Measurements from ENCODE around the gene ADCY9.

GRCh38 chr16:3946604-3947180 lies 169.6 kb downstream of the ADCY9 start:
- TF ChIP-seq, protein P1, sequence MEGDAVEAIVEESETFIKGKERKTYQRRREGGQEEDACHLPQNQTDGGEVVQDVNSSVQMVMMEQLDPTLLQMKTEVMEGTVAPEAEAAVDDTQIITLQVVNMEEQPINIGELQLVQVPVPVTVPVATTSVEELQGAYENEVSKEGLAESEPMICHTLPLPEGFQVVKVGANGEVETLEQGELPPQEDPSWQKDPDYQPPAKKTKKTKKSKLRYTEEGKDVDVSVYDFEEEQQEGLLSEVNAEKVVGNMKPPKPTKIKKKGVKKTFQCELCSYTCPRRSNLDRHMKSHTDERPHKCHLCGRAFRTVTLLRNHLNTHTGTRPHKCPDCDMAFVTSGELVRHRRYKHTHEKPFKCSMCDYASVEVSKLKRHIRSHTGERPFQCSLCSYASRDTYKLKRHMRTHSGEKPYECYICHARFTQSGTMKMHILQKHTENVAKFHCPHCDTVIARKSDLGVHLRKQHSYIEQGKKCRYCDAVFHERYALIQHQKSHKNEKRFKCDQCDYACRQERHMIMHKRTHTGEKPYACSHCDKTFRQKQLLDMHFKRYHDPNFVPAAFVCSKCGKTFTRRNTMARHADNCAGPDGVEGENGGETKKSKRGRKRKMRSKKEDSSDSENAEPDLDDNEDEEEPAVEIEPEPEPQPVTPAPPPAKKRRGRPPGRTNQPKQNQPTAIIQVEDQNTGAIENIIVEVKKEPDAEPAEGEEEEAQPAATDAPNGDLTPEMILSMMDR (IDR thresholded peaks at IDR 0.05; ENCODE audit: low read depth, low read length), result no peak
- no peak for TF ChIP-seq POLR2A (IDR thresholded peaks at IDR 0.05; ENCODE audit: extremely low read depth, insufficient read length)
- TF ChIP-seq, protein P2, sequence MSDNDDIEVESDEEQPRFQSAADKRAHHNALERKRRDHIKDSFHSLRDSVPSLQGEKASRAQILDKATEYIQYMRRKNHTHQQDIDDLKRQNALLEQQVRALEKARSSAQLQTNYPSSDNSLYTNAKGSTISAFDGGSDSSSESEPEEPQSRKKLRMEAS (IDR thresholded peaks at IDR 0.05; ENCODE audit: low read depth, low read length), result no peak
